HG03064 (cell line): Measurements from ENCODE around the gene MACIR.
A peak's percentile ranks its signal among the peaks of the same experiment; 100 is the strongest.
"Not testable (repeated sequence)": the region's sequence is repeated elsewhere in the genome, so short reads cannot be mapped to it uniquely, and the experiment has no call there.

Experiments used
- ATAC-seq: cut with Tn5 transposase; IDR thresholded peaks from one replicate; pipeline ENCODE4 v1.9.1; 2021; ENCODE audit warnings: low read depth; ENCODE audit not compliant: unreplicated experiment

Gene MACIR

GRCh38 chr5:103258368-103258956 is at the start of gene MACIR:
Gene MACIR (plus strand): TSS chr5:103258763. CDS start chr5:103275920, 17,157 bp downstream.
- peak; percentile 75 for ATAC-seq

- no peak for ATAC-seq
Observed at GRCh38 chr5:103209065-103209464, 49.5 kb upstream of the MACIR start.

- no peak for ATAC-seq
Observed at GRCh38 chr5:103210952-103211351, 47.6 kb upstream of the MACIR start.

GRCh38 chr5:103211576-103212561 is 46.7 kb upstream of the MACIR start:
- no peak for ATAC-seq

GRCh38 chr5:103216137-103216536 is 42.4 kb upstream of the MACIR start:
- no peak for ATAC-seq

GRCh38 chr5:103216697-103217096 is 41.9 kb upstream of the MACIR start:
- ATAC-seq = no peak

GRCh38 chr5:103217101-103217500 is 41.5 kb upstream of the MACIR start:
- ATAC-seq = no peak

- no peak for ATAC-seq
Observed at GRCh38 chr5:103218164-103218563, 40.4 kb upstream of the MACIR start.

- ATAC-seq = not testable (repeated sequence)
Observed at GRCh38 chr5:103219074-103219473, 39.5 kb upstream of the MACIR start.

GRCh38 chr5:103223031-103223955 is 35.3 kb upstream of the MACIR start:
- ATAC-seq = no peak

GRCh38 chr5:103224118-103224893 is 34.3 kb upstream of the MACIR start:
- ATAC-seq = peak; percentile 91

GRCh38 chr5:103224894-103225246 is 33.7 kb upstream of the MACIR start:
- ATAC-seq = no peak

- ATAC-seq = no peak
Observed at GRCh38 chr5:103228061-103228460, 30.5 kb upstream of the MACIR start.

GRCh38 chr5:103228588-103228987 is 30.0 kb upstream of the MACIR start:
- no peak for ATAC-seq

GRCh38 chr5:103232393-103232999 is 26.1 kb upstream of the MACIR start:
- peak; percentile 80 for ATAC-seq

- no peak for ATAC-seq
Observed at GRCh38 chr5:103234239-103234975, 24.2 kb upstream of the MACIR start.

- ATAC-seq = no peak
Observed at GRCh38 chr5:103235891-103236290, 22.7 kb upstream of the MACIR start.

- ATAC-seq = no peak
Observed at GRCh38 chr5:103237778-103238177, 20.8 kb upstream of the MACIR start.

- no peak for ATAC-seq
Observed at GRCh38 chr5:103243665-103244064, 14.9 kb upstream of the MACIR start.
